H9 (cell line): Measurements from ENCODE around the gene SMARCD3. TPM values are rescaled to one million over a fixed set of nuclear protein-coding genes. Genes with fewer than 3 reads are reported as not detected.

Experiments used
- DNase-seq: peaks from one replicate; pipeline ENCODE4 v3.0.0-alpha.2; 2017
- H2AFZ ChIP-seq: one replicate; pipeline ENCODE4 v1.6.1; 2013; ENCODE audit warnings: mild to moderate bottlenecking, low read length, control low read depth, moderate library complexity
- H2AK5ac ChIP-seq: 2 replicates; pipeline ENCODE4 v1.6.1; 2013; ENCODE audit warnings: low read length, control low read depth, mixed read lengths; ENCODE audit not compliant: insufficient read length
- H2BK120ac ChIP-seq: one replicate; pipeline ENCODE4 v1.6.1; 2013; ENCODE audit warnings: low read depth, mild to moderate bottlenecking, low read length, control low read depth, inconsistent platforms; ENCODE audit not compliant: poor library complexity, severe bottlenecking
- H2BK12ac ChIP-seq: 2 replicates; pipeline ENCODE4 v1.6.1; 2013; ENCODE audit warnings: low read length, control low read depth, mixed read lengths, low read depth; ENCODE audit not compliant: insufficient read length
- H2BK15ac ChIP-seq: 2 replicates; pipeline ENCODE4 v1.6.1; 2013; ENCODE audit warnings: low read depth, low read length, control low read depth
- H2BK20ac ChIP-seq: one replicate; pipeline ENCODE4 v1.6.1; 2013; ENCODE audit warnings: low read depth, mild to moderate bottlenecking, low read length, control low read depth, inconsistent platforms; ENCODE audit not compliant: poor library complexity, severe bottlenecking
- H2BK5ac ChIP-seq: 2 replicates; pipeline ENCODE4 v1.6.1; 2013; ENCODE audit warnings: low read length, control low read depth, mixed read lengths; ENCODE audit not compliant: insufficient read length
- H3K14ac ChIP-seq: 2 replicates; pipeline ENCODE4 v1.6.1; 2013; ENCODE audit warnings: low read length, control low read depth; ENCODE audit not compliant: insufficient read depth
- H3K18ac ChIP-seq: 2 replicates; pipeline ENCODE4 v1.6.1; 2013; ENCODE audit warnings: low read depth, mild to moderate bottlenecking, mixed read lengths, low read length, control low read depth; ENCODE audit not compliant: insufficient read length
- H3K23ac ChIP-seq: 2 replicates; pipeline ENCODE4 v1.6.1; 2013; ENCODE audit warnings: low read length, control low read depth, mixed read lengths, low read depth; ENCODE audit not compliant: insufficient read length
- H3K23me2 ChIP-seq: 2 replicates; pipeline ENCODE4 v1.6.1; 2013; ENCODE audit warnings: low read depth, mild to moderate bottlenecking, mixed read lengths, low read length, control low read depth; ENCODE audit not compliant: insufficient read length, poor library complexity, severe bottlenecking
- H3K27ac ChIP-seq: 2 replicates; pipeline ENCODE4 v1.5.1; 2013; ENCODE audit warnings: low read length, control low read depth, mixed read lengths, low read depth; ENCODE audit not compliant: insufficient read length
- H3K27me3 ChIP-seq: 2 replicates; pipeline ENCODE4 v1.6.1; 2013; ENCODE audit warnings: low read length, control low read depth, inconsistent platforms; ENCODE audit not compliant: insufficient read depth
- H3K4ac ChIP-seq: 2 replicates; pipeline ENCODE4 v1.6.1; 2013; ENCODE audit warnings: low read depth, mild to moderate bottlenecking, control low read depth, inconsistent platforms, low read length, moderate library complexity
- H3K4me1 ChIP-seq: 2 replicates; pipeline ENCODE4 v1.6.1; 2013; ENCODE audit warnings: low read length, control low read depth, inconsistent platforms; ENCODE audit not compliant: insufficient read depth
- H3K4me2 ChIP-seq: 2 replicates; pipeline ENCODE4 v1.6.1; 2013; ENCODE audit warnings: low read length, control low read depth, mixed read lengths; ENCODE audit not compliant: insufficient read length, insufficient read depth
- H3K56ac ChIP-seq: 2 replicates; pipeline ENCODE4 v1.6.1; 2013; ENCODE audit warnings: low read depth, mild to moderate bottlenecking, mixed read lengths, low read length, control low read depth; ENCODE audit not compliant: insufficient read length
- H3K79me1 ChIP-seq: 2 replicates; pipeline ENCODE4 v1.6.1; 2013; ENCODE audit warnings: low read depth, mild to moderate bottlenecking, moderate library complexity, low read length, control low read depth, inconsistent platforms; ENCODE audit not compliant: insufficient read depth, poor library complexity, severe bottlenecking
- H3K79me2 ChIP-seq: 2 replicates; pipeline ENCODE4 v1.6.1; 2013; ENCODE audit warnings: low read length, control low read depth, inconsistent platforms; ENCODE audit not compliant: insufficient read depth
- H3K9ac ChIP-seq: 2 replicates; pipeline ENCODE4 v1.6.1; 2013; ENCODE audit warnings: low read length, control low read depth, mixed read lengths; ENCODE audit not compliant: insufficient read length; ENCODE audit errors: extremely low read depth
- H3K9me3 ChIP-seq: one replicate; pipeline ENCODE4 v1.6.1; 2013; ENCODE audit warnings: low read depth, low read length, inconsistent platforms; ENCODE audit not compliant: control insufficient read depth
- H3T11ph ChIP-seq: one replicate; pipeline ENCODE4 v1.6.1; 2013; ENCODE audit warnings: mild to moderate bottlenecking, low read length, control low read depth, inconsistent platforms
- H4K20me1 ChIP-seq: one replicate; pipeline ENCODE4 v1.6.1; 2013; ENCODE audit not compliant: control insufficient read depth, insufficient read length, insufficient read depth
- H4K5ac ChIP-seq: 2 replicates; pipeline ENCODE4 v1.6.1; 2013; ENCODE audit warnings: low read depth, mild to moderate bottlenecking, mixed read lengths, low read length, control low read depth; ENCODE audit not compliant: insufficient read length
- H4K8ac ChIP-seq: replicated peaks from 2 replicates; pipeline ENCODE4 v1.6.1; 2013; ENCODE audit warnings: low read length, control low read depth, mixed read lengths, low read depth; ENCODE audit not compliant: insufficient read length
- H4K91ac ChIP-seq: 2 replicates; pipeline ENCODE4 v1.6.1; 2013; ENCODE audit warnings: low read depth, mild to moderate bottlenecking, moderate library complexity, mixed read lengths, low read length, control low read depth; ENCODE audit not compliant: insufficient read length
- H3K27ac Mint-ChIP-seq, 3 experiments: 2 replicates in 2 of 3; 3 replicates in 1 of 3; pipeline ENCODE4 v1.8.0; 2020 to 2021; ENCODE audit warnings: mixed read lengths in 3 of 3, mild to moderate bottlenecking in 1 of 3, moderate library complexity in 1 of 3
- H3K27me3 Mint-ChIP-seq: 2 replicates; pipeline ENCODE4 v1.8.0; 2021; ENCODE audit warnings: low read depth, mild to moderate bottlenecking, moderate library complexity, mixed read lengths
- H3K36me3 Mint-ChIP-seq, 3 experiments: 2 replicates in 2 of 3; 3 replicates in 1 of 3; pipeline ENCODE4 v1.8.0; 2020 to 2021; ENCODE audit warnings: low read depth in 3 of 3, mixed read lengths in 3 of 3; ENCODE audit not compliant: insufficient read depth in 1 of 3
- H3K4me1 Mint-ChIP-seq, 2 experiments: 2 replicates each; pipeline ENCODE4 v1.8.0; 2020; ENCODE audit warnings: mixed read lengths in 2 of 2
- H3K4me3 Mint-ChIP-seq, 2 experiments: 2 replicates in 1 of 2; 3 replicates in 1 of 2; pipeline ENCODE4 v1.8.0; 2020 to 2021; ENCODE audit warnings: mild to moderate bottlenecking in 2 of 2, mixed read lengths in 2 of 2, moderate library complexity in 1 of 2
- H3K9me3 Mint-ChIP-seq, 2 experiments: 2 replicates in 1 of 2; 3 replicates in 1 of 2; pipeline ENCODE4 v1.8.0; 2020; ENCODE audit warnings: mild to moderate bottlenecking in 2 of 2, mixed read lengths in 2 of 2, moderate library complexity in 1 of 2
- CTCF ChIP-seq: fragments of 200-600 bp; sonication (generic); conservative IDR thresholded peaks from 3 replicates; pipeline ENCODE4 v1.8.0; 2021; ENCODE audit warnings: antibody characterized with exemption, mild to moderate bottlenecking
- WGBS: extraction: QIAGEN DNeasy Blood & Tissue Kit; methylation state at CpG from one replicate; pipeline ENCODE4 v1.1.7; 2013; ENCODE audit warnings: missing lambda C conversion rate, low lambda C conversion rate, mixed read lengths; ENCODE audit not compliant: insufficient read length; ENCODE audit errors: extremely low coverage; 5-methylcytosine and 5-hydroxymethylcytosine counted together
- total RNA-seq: library from RNA; stranded (reverse); gene quantifications from 2 replicates; pipeline ENCODE4 v1.2.1, GENCODE V29; 2021

Gene SMARCD3
- total RNA-seq, 1 experiment from 2014 or later, result 5.0 TPM

DNA sequence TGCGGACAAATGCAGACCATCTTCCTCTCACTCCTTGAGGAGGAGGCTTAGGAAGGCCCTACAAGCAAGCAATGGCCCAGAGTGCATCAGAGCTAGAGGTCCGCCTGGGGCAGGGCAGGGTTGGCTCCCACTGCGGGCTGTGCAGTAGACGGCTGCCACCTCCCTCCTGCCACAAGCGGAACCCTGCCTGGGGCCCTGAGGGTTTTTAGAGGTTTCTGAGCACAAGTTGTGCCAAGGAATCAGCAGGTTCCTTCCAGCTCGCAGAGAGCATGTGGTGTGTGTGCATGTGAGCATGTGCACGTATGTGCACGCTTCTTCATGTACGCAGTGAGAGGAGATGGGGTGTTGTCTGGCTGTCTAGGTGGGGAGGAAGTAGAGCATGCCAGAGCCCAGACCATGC lies 25.9 kb upstream of the SMARCD3 start:
- Histone ChIP-seq H3T11ph (no peak overlapping the region), H3K4ac (no peak overlapping the region), H3K79me1 (no peaks in the 10 kb centered on the region), H2BK120ac (no peak overlapping the region), H3K9ac (no peak overlapping the region), H4K91ac (no peak overlapping the region), H3K18ac (no peak overlapping the region), H4K8ac (no peak overlapping the region), H2BK15ac (no peak overlapping the region), H3K27ac (no peak overlapping the region), H2BK20ac (no peak overlapping the region), H3K79me2 (no peaks in the 10 kb centered on the region), H3K4me2 (no peak overlapping the region), H3K9me3 (no peaks in the 10 kb centered on the region), H2AK5ac (no peak overlapping the region), H3K23me2 (no peaks in the 10 kb centered on the region), H4K20me1 (no peaks in the 10 kb centered on the region), H3K23ac (no peak overlapping the region), H2AFZ (no peak overlapping the region), H3K14ac (no peak overlapping the region), H2BK5ac (no peak overlapping the region), H4K5ac (no peak overlapping the region), H3K56ac (no peak overlapping the region), H2BK12ac (no peak overlapping the region), H3K4me1 (no peaks in the 10 kb centered on the region), H3K27me3 (no peaks in the 10 kb centered on the region; the same call in 1 of the 2 replicates)
- no peak overlapping the region for H3K4me3 Mint-ChIP-seq
- no CpG with 5 or more reads among the region's 9 CpGs for WGBS
- H3K27me3 Mint-ChIP-seq, result peaks cover 60% of the 10 kb centered on the region
- H3K4me1 Mint-ChIP-seq, result peaks cover 6 to 19% of the 10 kb centered on the region in 2 experiments
- H3K36me3 Mint-ChIP-seq, result no peaks in the 10 kb centered on the region; a peak in 1 of 7 replicates
- no peak overlapping the region for H3K27ac Mint-ChIP-seq
- no peaks in the 10 kb centered on the region for H3K9me3 Mint-ChIP-seq
- no peak for TF ChIP-seq CTCF
- DNase-seq, result no peak
